ENCODE results near the gene PDE4B.

The PDE4B gene

GRCh38 chr1:66348776-66349175 lies 556.1 kb downstream of the PDE4B start:
- no peak for DNase-seq

GRCh38 chr1:66349242-66349641 lies 556.5 kb downstream of the PDE4B start:
- DNase-seq, result peak; percentile 12 to 44

- DNase-seq, result no peak
Observed at GRCh38 chr1:66350001-66350547, 557.4 kb downstream of the PDE4B start.

- DNase-seq, result no peak
Observed at GRCh38 chr1:66351478-66351877, 558.8 kb downstream of the PDE4B start.

GRCh38 chr1:66351913-66352312 lies 559.2 kb downstream of the PDE4B start:
- no peak for DNase-seq

GRCh38 chr1:66352792-66353191 lies 560.1 kb downstream of the PDE4B start:
- DNase-seq, result no peak

- no peak for DNase-seq
Observed at GRCh38 chr1:66353257-66353656, 560.6 kb downstream of the PDE4B start.

GRCh38 chr1:66354311-66355201 lies 561.9 kb downstream of the PDE4B start:
- DNase-seq, result no peak

- no peak for DNase-seq
Observed at GRCh38 chr1:66355756-66356155, 563.1 kb downstream of the PDE4B start.

- DNase-seq, result no peak
Observed at GRCh38 chr1:66356605-66357004, 563.9 kb downstream of the PDE4B start.

- DNase-seq, result no peak
Observed at GRCh38 chr1:66357021-66357420, 564.3 kb downstream of the PDE4B start.

- no peak for DNase-seq
Observed at GRCh38 chr1:66357478-66358197, 564.9 kb downstream of the PDE4B start.

- no peak for DNase-seq
Observed at GRCh38 chr1:66359269-66359668, 566.6 kb downstream of the PDE4B start.

- DNase-seq, result no peak
Observed at GRCh38 chr1:66359815-66360214, 567.1 kb downstream of the PDE4B start.

GRCh38 chr1:66360285-66360724 lies 567.6 kb downstream of the PDE4B start:
- DNase-seq, result peak in 1 of 2 experiments; percentile 43

GRCh38 chr1:66364578-66365391 lies 572.1 kb downstream of the PDE4B start:
- DNase-seq, result no peak

GRCh38 chr1:66365635-66366034 lies 572.9 kb downstream of the PDE4B start:
- DNase-seq, result no peak

- DNase-seq, result no peak
Observed at GRCh38 chr1:66366634-66367033, 573.9 kb downstream of the PDE4B start.

GRCh38 chr1:66367369-66367768 lies 574.7 kb downstream of the PDE4B start:
- DNase-seq, result no peak

GRCh38 chr1:66368261-66368660 lies 575.6 kb downstream of the PDE4B start:
- DNase-seq, result no peak

- DNase-seq, result no peak
Observed at GRCh38 chr1:66370462-66370971, 577.8 kb downstream of the PDE4B start.

- DNase-seq, result no peak
Observed at GRCh38 chr1:66371233-66372005, 578.7 kb downstream of the PDE4B start.
